ENCODE data around the gene ZFY.
"Not testable (repeated sequence)": the region's sequence is repeated elsewhere in the genome, so short reads cannot be mapped to it uniquely, and the experiment has no call there.

Gene ZFY

DNA sequence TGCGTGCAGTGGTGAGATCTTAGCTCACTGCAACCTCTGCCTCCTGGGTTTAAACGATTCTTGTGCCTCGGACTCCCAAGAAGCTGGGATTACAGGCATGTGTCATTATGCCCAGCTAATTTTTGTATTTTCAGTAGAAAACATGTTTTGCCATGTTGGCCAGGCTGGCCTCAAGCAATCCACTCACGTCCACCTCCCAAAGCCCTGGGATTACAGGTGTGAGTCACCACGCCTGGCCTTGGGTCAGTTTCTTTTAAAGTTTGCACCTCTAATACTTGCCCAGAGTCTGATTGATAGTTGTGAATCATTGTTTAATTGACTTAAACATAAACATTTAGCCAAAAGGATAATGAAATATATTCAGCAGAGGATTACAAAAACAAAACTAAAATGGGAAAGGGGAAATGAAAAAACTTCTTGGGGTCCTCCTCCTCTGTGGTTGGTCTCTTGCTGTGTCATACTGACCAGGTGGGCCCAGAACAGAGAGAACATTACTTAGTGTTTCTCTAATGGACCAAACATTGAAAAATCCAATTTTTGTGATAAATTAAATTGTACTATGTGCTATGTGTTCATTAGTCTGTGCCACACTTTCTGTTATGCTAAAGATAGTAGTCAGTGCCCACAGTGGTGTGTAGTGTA, 38.0 kb downstream of the ZFY start:
- DNase-seq, result no peak

DNA sequence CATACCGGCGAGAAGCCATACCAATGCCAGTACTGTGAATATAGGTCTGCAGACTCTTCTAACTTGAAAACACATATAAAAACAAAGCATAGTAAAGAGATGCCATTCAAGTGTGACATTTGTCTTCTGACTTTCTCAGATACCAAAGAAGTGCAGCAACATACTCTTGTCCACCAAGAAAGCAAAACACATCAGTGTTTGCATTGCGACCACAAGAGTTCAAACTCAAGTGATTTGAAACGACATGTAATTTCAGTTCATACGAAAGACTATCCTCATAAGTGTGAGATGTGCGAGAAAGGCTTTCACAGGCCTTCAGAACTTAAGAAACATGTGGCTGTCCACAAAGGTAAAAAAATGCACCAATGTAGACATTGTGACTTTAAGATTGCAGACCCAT, 44.1 kb downstream of the ZFY start:
- no peak for DNase-seq

DNA sequence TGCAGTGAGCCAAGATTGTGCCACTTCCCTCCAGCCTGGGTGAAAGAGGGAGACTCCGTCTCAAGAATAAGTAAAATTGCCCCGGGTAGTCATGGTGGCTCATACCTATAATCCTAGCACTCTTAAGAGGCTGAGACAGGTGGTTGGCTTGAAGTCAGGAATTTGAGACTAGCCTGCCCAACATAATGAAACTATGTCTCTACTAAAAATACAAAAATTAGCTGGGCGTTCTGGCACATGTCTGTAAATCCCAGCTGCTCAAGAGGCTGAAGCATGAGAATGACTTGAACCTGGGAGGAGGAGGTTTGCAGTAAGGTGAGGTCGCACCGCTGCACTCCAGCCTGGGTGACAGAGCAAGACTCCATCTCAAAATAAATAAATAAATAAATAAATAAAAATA, 49.3 kb downstream of the ZFY start:
- no peak for DNase-seq

DNA sequence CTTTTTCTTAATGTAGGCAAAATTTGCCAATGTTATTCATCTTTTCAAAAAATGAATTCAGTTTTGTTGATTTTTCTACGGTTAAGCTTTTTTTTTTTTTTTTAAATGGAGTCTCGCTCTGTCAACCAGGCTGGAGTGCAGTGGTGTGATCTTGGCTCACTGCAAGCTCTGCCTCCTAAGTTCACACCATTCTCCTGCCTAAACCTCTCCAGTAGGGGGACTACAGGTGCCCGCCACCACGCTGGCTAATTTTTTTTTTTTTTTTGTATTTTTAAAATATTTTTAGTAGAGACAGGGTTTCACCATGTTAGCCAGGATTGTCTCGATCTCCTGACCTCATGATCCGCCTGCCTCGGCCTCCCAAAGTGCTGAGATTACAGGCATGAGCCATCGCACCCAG, 52.0 kb downstream of the ZFY start:
- DNase-seq, result not testable (repeated sequence)

DNA sequence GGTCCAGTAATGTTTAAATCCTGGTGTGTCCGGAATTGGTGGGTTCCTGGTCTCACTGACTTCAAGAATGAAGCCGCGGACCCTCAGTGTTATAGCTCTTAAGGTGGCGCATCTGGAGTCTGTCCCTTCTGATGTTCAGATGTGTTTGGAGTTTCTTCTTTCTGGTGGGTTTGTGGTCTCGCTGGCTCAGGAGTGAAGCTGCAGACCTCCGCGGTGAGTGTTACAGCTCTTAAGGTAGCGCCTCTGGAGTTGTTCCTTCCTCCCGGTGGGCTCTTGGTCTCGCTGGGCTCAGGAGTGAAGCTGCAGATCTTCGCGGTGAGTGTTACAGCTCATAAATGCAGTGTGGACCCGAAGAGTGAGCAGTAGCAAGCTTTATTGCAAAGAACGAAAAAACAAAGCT, 62.2 kb downstream of the ZFY start:
- not testable (repeated sequence) for DNase-seq

DNA sequence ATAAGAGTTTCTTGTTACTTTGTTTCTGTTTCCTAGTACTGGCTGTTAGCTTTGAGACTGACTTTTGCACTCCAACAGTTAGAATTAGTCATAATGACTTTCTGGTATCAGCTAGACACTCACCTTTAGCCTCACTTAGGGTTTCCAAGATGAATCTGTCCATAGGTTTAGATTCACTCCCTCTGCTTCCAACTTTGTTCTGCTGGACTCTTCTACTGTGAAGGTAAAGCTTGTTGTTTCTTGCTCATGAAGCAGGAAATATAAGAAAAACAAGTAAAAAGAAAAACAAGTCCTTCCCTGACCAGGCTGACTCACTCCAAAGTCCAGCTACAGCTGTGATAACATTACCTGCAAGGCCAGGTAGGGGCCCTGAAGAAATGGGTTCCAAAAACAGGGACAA, 67.0 kb downstream of the ZFY start:
- no peak for DNase-seq

DNA sequence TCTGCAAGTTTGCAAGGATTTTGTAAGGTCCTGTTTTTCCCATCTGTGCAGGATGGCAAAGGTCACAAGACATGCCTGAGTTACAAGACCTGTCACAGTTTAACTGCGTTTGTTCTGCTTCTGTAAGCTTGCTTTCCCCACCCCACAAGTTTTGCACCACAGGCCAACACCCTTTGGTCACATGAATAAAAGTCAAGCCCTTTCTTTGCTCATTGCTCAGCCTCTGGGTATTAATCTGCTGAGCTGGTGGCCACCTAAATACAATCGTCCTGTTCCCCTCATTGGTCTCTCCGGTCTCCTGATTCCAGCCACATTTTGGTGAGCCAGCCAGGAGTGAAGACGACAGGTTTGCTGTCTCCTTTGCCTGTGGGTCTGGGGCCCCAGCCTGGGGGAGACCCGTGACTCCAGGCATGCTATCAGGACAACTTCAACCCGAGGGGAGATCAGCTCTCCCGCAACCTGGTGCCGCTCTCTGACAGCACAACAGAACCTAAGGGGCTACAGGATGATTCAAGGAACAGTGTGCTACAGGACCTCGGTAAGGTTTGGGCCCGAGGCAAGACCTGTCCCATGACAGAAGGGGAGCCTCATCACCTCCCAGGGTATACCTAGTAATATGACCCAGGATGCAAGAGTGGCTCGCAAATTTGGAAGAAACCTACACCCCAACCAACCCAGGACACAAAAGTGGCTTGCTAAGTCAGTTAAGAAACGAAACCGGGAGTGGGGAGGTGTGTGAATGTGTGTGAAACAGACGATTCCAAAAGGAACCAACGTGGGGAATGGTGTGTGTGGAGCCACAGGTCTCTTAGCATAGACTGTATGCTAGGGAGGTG, 67.7 kb downstream of the ZFY start:
- peak; percentile 56 to 70 for DNase-seq

DNA sequence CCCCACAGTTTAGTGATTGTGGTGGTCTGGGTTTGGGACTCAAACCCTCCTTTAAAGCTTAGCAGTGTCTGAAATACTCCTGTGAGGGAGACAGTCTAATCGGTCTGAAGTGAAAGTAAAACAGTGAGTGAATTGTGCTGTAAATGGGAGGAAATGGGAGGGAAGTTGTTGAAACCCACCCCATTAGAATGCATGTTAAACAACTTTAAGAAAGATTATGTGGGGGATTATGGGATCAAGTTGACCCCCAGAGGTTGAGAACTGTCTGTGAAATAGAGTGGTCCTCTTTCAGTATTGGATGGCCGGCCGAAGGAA, 68.3 kb downstream of the ZFY start:
- DNase-seq, result peak in 1 of 2 donors; percentile 3

DNA sequence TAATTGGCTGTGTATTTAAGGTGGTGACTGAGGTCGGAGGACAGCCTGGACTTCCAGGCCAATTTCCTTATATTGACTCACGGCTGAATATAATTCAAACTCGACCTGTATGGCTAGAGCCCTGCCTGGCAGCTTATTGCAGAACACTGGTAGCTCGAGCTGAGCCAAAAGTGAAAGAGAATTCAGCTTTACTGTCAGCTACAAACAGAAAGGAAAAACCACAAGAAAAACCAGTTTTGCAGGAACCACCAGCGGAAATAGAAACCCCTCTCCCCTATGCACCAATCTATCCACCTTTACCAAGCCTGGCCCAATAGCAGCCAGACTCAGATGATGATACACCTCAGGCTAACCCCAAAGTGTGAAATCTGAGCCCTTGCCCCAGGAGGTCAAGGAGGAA, 68.7 kb downstream of the ZFY start:
- DNase-seq, result peak; percentile 19 to 23

DNA sequence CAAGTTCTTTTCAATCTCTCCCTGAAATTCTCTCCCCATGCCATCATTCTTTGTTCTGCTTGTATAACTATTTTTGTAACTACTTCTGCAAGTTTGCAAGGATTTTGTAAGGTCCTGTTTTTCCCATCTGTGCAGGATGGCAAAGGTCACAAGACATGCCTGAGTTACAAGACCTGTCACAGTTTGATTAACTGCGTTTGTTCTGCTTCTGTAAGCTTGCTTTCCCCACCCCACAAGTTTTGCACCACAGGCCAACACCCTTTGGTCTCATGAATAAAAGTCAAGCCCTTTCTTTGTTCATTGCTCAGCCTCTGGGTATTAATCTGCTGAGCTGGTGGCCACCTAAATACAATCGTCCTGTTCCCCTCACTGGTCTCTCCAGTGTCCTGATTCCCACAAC, 70.8 kb downstream of the ZFY start:
- peak; percentile 23 to 51 for DNase-seq

DNA sequence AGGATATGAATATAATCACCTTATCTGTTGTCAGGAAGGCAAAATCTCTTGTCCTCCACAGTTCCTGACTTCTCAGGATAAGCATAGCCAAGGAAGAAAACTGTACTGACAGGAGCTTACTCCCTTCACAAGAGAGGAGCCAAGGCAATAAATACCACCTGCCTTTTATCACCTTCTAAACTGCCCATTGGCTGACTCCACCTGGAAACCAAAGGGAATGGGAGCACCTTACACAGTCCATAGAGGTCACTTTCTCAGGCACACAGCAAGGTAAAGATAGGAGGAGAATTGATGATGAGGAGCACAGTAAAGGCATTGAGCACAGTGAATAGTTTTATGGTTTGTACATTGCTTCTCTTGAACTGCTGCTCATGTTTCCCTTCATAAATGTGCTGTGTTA, 72.8 kb downstream of the ZFY start:
- DNase-seq, result no peak

DNA sequence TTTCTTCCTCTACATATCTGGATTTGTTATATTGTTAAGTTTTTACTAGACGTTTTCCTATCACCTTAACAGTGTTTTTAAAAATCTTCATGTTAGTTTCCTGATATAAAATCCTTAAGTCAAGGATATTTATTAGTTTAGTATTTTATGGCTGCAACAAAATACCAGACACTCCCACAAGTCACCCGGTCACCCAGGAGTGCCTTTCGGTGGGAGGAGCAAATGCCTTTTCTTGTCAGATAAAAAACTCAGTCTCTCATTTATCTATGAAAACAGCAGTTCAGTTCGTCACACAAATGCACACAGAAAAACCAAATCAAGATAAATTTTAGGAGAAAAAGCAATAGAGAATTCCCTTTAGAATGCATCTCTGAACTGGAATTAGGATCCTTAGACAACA, 77.0 kb downstream of the ZFY start:
- DNase-seq, result no peak

DNA sequence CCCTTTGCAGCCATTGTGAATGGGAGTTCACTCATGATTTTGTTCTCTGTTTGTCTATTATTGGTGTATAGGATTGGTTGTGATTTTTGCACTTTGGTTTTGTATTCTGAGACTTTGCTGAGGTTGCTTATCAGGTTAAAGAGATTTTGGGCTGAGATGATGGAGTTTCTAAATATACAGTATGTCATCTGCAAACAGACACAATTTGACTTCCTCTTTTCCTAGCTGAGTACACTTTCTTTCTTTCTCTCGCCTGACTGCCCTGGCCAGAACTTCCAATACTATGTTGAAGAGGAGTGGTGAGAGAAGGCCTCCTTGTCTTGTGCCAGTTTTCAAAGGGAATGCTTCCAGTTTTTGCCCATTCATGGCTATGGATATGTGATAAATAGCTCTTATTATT, 81.4 kb downstream of the ZFY start:
- peak in 1 of 2 donors; percentile 25 for DNase-seq

DNA sequence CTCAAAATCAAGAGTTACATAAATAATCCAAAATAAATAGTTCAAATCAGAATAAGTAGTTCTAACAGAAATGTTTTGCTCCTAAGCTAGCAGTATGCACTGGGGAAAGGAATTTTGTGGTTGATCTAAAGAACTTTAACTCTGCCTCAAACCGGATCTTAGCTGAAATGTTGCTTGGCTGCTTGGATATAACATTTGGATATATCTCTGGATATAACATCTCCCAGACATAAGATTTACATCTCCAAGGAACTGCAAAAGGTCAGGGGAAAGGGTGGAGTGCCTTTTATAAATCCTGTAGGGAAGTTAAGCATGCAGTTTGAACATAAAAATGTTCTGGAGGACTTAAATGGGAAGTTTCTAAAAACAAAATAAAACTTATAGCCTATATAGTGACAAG, 83.4 kb downstream of the ZFY start:
- DNase-seq, result no peak

DNA sequence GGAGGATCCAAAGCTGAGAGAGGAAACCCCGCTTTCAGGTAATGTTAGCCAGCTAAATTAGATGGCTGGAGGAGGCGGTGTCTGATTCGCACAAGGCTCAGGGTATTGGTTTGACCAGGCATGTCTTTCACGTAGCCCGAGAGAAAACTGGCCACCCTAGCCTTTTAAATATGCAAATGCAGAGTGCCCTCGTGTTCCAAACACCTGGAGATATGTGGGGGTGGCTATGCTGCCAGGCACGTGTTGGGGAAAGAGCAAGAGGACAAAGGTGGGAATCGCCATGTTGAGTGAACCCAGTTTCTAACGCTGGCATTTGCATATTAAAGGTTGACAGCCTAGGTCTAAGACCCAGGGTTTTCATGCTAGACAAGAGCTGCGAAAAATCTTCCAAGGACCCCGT, 84.4 kb downstream of the ZFY start:
- DNase-seq, result no peak

DNA sequence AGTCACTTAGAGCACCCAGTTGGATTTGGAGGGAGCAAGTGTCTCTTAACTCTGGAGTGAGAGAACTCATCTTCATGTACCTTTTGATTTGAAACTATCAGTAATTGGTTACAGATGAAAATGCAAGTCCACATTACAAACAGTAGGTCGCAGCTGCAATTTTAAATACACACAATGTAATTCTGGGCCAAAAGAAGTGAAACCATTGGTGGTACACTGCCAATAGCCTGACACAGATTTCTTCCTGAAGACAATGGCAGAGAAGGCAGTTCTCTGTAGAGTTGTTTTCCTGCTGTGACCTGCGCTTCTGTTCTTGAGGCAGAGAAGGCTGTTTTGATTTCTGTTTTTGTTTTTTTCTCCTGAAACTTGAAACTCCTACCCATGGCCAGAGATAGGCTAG, 86.0 kb downstream of the ZFY start:
- DNase-seq, result no peak

DNA sequence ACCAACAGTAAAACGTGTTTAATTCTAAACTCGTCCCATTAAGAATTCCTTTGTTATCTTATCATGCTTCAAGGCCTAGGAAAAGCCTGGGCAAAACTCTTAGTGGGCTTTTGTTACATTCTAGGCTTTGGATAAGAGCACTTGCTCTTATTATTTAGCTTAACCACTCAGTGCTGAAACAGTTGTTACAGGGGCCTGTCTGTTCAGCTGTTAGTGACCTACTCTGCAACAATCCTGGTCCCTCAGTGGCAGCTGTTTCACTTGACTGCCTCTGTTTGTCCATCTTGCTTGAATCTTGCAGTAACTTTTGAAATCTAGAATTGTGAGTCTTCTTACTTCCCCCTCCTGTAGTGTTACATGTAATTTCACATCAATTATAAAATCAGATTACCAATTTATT, 88.4 kb downstream of the ZFY start:
- no peak for DNase-seq

DNA sequence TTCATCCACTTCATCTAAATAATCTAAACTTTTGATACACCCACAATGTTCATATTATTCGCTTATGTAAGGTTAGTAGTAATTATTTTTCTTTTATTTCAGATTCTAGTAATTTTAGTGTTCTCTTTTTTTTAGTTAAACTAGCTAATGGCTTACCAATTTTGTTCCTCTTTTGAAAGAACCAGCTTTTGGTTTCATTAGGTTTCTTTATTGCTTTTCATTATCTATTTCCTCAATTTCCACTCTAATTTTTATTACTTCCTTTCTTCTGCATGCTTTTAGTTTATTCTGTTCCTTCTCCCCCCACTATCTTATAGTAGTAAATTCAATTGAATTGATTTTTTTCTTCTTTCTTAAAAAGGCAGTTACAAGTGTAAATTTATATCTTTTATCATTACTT, 90.2 kb downstream of the ZFY start:
- DNase-seq, result no peak
